Fibroblast of pulmonary artery (primary cell): ENCODE data around the gene SYNGR1.

Experiments
- DNase-seq: peaks from one replicate; pipeline ENCODE4 v3.0.0-alpha.2; 2010; ENCODE audit warnings: low read depth
- H3K4me3 ChIP-seq: replicated peaks from 2 replicates; pipeline ENCODE4 v1.5.1; 2011; ENCODE audit warnings: low read depth, mild to moderate bottlenecking, control low read depth, low read length, moderate library complexity
- TF ChIP-seq, protein P1 (sequence below): IDR thresholded peaks from 2 replicates; pipeline ENCODE4 v1.5.1; 2011; ENCODE audit warnings: mild to moderate bottlenecking, control low read depth, low read length, inconsistent platforms; ENCODE audit errors: missing control alignments

The SYNGR1 gene

GRCh38 chr22:39360242-39360641, 10.5 kb downstream of the SYNGR1 start:
- TF ChIP-seq, protein P1, sequence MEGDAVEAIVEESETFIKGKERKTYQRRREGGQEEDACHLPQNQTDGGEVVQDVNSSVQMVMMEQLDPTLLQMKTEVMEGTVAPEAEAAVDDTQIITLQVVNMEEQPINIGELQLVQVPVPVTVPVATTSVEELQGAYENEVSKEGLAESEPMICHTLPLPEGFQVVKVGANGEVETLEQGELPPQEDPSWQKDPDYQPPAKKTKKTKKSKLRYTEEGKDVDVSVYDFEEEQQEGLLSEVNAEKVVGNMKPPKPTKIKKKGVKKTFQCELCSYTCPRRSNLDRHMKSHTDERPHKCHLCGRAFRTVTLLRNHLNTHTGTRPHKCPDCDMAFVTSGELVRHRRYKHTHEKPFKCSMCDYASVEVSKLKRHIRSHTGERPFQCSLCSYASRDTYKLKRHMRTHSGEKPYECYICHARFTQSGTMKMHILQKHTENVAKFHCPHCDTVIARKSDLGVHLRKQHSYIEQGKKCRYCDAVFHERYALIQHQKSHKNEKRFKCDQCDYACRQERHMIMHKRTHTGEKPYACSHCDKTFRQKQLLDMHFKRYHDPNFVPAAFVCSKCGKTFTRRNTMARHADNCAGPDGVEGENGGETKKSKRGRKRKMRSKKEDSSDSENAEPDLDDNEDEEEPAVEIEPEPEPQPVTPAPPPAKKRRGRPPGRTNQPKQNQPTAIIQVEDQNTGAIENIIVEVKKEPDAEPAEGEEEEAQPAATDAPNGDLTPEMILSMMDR = no peak
- DNase-seq = no peak
- no peak overlapping the region for H3K4me3 ChIP-seq

- no peak for DNase-seq
- TF ChIP-seq, protein P1 = no peak
- H3K4me3 ChIP-seq = no peak overlapping the region
These were observed 11.1 kb downstream of the SYNGR1 start for GRCh38 chr22:39360674-39361413.

DNA sequence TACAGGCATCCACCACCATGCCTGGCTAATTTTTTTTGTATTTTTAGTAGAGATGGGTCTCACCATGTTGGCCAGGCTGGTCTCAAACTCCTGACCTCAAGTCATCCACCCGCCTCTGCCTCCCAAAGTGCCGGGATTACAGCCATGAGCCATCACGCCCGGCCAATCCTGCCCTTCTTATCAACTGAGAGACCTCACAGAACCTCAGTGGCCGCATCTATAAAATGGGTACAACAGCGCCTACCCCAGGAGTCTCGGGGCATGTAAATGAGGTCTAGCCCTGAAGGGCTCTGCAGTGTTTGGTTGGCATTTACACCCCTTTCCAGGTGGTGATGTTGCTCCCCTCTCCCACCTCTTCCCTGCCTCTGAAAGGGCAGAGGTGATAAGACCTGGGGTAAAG, 11.7 kb downstream of the SYNGR1 start:
- no peak for DNase-seq

DNA sequence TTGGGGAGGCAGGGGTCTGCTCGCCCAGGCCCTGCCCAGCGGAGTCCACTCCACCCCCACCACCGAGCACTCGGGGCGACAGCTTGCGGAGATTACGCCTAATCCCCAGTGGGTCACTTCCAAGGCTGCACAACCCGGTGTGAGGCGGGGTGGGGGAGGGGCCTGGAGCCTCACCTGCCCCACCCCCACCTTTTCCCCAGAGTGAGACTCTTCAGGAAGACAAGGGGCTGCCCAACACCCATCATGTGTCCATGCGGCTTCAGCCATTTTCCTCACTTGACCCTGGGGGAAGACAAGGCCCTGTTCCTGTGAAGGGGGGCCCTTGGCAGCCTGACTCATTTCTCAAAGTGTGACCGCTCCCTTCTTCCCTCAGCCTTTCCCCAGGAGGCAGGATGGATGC, 12.5 kb downstream of the SYNGR1 start:
- TF ChIP-seq, protein P1 = no peak
- no peak for DNase-seq
- no peak overlapping the region for H3K4me3 ChIP-seq

More for the DNA sequence above, 11.7 kb downstream of the SYNGR1 start:
- H3K4me3 ChIP-seq = no peak overlapping the region
- TF ChIP-seq, protein P1 = no peak

DNA sequence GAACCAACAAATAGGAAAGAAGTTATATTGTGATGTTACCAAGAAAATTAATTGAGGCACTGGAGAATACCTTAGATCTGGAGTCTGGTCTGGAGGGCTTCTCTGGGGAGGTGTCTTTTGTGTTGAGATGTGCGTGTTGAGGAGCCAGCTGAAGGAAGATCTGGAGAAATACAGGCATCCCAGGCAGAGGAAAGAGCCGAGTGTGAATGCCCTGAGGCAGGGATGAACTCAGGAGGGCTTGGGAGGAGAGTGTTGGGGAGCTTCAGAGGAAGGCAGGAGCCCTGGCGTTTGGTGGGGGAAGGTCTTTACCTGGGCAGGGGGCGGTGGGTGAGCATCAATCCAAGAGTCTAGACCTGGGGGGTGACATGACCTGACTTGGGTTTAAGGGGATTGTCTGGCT, 13.1 kb downstream of the SYNGR1 start:
- no peak overlapping the region for H3K4me3 ChIP-seq
- TF ChIP-seq, protein P1 = no peak
- DNase-seq = no peak

DNA sequence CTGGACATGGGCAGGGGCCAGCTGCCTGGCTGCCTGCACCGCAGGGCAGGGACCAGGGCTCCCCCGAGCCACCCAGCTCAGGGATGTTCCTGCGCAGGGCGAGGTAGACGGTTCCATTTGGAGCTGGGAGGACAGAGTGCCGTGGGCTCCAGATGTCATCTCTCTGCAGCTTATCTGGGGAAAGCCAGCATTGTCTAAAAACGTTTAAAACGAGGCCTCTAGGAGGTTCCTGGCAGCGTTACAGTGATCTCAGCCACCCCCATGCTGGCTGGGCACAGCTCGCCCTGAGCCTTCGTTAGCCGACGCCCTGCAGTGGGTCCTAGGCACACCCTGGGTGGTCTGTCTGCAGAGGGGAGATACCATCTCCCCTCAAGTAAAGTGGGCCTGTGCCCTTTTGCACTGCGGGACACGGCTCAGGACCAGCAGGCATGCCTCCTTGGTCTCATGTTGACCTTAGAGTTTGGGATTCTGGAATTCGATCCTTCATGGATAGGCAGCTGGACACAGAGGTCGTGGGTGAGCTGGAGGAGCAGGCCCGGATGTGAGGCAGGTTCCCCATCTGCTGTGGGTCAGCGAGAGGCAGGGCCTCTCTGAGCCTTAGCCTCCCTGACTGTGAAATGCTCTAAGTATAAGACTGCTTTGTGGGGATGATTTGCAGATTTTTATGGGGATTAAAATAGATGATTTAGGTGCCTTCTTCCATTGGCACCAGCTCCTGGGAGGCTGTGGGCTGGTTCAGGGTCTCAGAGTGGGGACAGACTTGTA, 14.1 kb downstream of the SYNGR1 start:
- DNase-seq = no peak

More for the DNA sequence above, 14.1 kb downstream of the SYNGR1 start:
- TF ChIP-seq, protein P1 = no peak
- no peak overlapping the region for H3K4me3 ChIP-seq
